ENCODE data around the gene SWAP70. TPM values are rescaled to one million over a fixed set of nuclear protein-coding genes. Genes with fewer than 3 reads are reported as not detected.

The SWAP70 gene
- total and polyA plus RNA-seq, 10 of the 15 experiments (the other 5 are each of a cell fraction or from before 2014, with no cell fraction given): 20.6 to 62.4 (median 41.7) TPM

GRCh38 chr11:9717040-9717357 lies 53.1 kb downstream of the SWAP70 start (continued):
- TF ChIP-seq ETV6 (conservative IDR thresholded peaks at IDR 0.05 in 1 of 2, IDR thresholded peaks at IDR 0.05 in 1 of 2; ENCODE audit: borderline replicate concordance in 1 of 2, low read depth in 1 of 2): 0 out of 4 replicates have a peak, but pooled peaks of 1 of the 2 experiments have one; percentile 10
- no peak for TF ChIP-seq MTA3 (IDR thresholded peaks at IDR 0.05; ENCODE audit: borderline replicate concordance, low read length)
- TF ChIP-seq HSF1 (IDR thresholded peaks at IDR 0.05; ENCODE audit: low read depth, low read length): no peak
- no peak; the same call in 1 of the 2 replicates for TF ChIP-seq MTA2 (IDR thresholded peaks at IDR 0.05; ENCODE audit: low read depth)
- no peak for TF ChIP-seq ZZZ3 (IDR thresholded peaks at IDR 0.05; ENCODE audit: control insufficient read depth, insufficient read length, low read depth)
- no peak for TF ChIP-seq CHD1 (IDR thresholded peaks at IDR 0.05; ENCODE audit: low read depth, low read length)
- TF ChIP-seq RELA (IDR thresholded peaks at IDR 0.05; ENCODE audit: borderline replicate concordance, partially characterized antibody): no peak
- peak; percentile 94 for TF ChIP-seq ATF7 (IDR thresholded peaks at IDR 0.05; ENCODE audit: low read depth)
- TF ChIP-seq ZBTB33 (IDR thresholded peaks at IDR 0.05): no peak
- TF ChIP-seq HDAC2 (IDR thresholded peaks at IDR 0.05): no peak
- TF ChIP-seq CEBPZ (IDR thresholded peaks at IDR 0.05; ENCODE audit: low read depth, low read length): no peak
- no peak for TF ChIP-seq ZNF274 (IDR thresholded peaks at IDR 0.05; ENCODE audit: insufficient read depth, insufficient read length)
- no peak; the same call in 1 of the 2 replicates for TF ChIP-seq SPI1 (IDR thresholded peaks at IDR 0.05; ENCODE audit: borderline replicate concordance, insufficient read depth, low read depth, low read length)
- no peak for TF ChIP-seq SMAD1 (IDR thresholded peaks at IDR 0.05; ENCODE audit: low read depth, partially characterized antibody)
- peak; percentile 10 to 11; a peak in 2 of 4 replicates for TF ChIP-seq IKZF2 (IDR thresholded peaks at IDR 0.05)
- TF ChIP-seq SIX5 (IDR thresholded peaks at IDR 0.05; ENCODE audit: low read depth, low read length, severe bottlenecking): no peak
- TF ChIP-seq PML (IDR thresholded peaks at IDR 0.05; ENCODE audit: low read length): no peak
- no peak for TF ChIP-seq SMAD5 (IDR thresholded peaks at IDR 0.05; ENCODE audit: low read depth)
- TF ChIP-seq BACH1 (IDR thresholded peaks at IDR 0.05; ENCODE audit: borderline replicate concordance): no peak
- 0 out of 2 replicates have a peak, but pooled peaks have one; percentile 22 for TF ChIP-seq SMARCA5 (IDR thresholded peaks at IDR 0.05)
- no peak for TF ChIP-seq MEF2A (IDR thresholded peaks at IDR 0.05; ENCODE audit: insufficient read depth, low read depth, low read length)
- no peak for TF ChIP-seq HCFC1 (IDR thresholded peaks at IDR 0.05; ENCODE audit: low read length)

Data from GM12878 (cell line).